Immature natural killer cell (primary cell): ENCODE data around the gene SLC12A1. TPM values are rescaled to one million over a fixed set of nuclear protein-coding genes. Genes with fewer than 3 reads are reported as not detected.

ENCODE experiments used
- DNase-seq, 3 donors: peaks; one replicate each; pipeline ENCODE4 v3.0.0; 2022; ENCODE audit warnings: mixed read lengths in 1 of 3
- H3K27ac Mint-ChIP-seq, 6 donors: one replicate each; pipeline ENCODE4 v1.8.0; 2020; ENCODE audit warnings: mixed read lengths in 6 of 6, mild to moderate bottlenecking in 5 of 6, inconsistent platforms in 4 of 6, moderate library complexity in 3 of 6
- H3K27me3 Mint-ChIP-seq, 3 donors: one replicate each; pipeline ENCODE4 v1.8.0; 2020 to 2021; ENCODE audit warnings: low read depth in 3 of 3, mild to moderate bottlenecking in 3 of 3, mixed read lengths in 3 of 3, moderate library complexity in 3 of 3, inconsistent platforms in 1 of 3
- H3K36me3 Mint-ChIP-seq, 3 donors: one replicate each; pipeline ENCODE4 v1.8.0; 2020; ENCODE audit warnings: mixed read lengths in 3 of 3, inconsistent platforms in 2 of 3, mild to moderate bottlenecking in 2 of 3
- H3K4me1 Mint-ChIP-seq, 2 donors: one replicate each; pipeline ENCODE4 v1.8.0; 2020; ENCODE audit warnings: inconsistent platforms in 2 of 2, mild to moderate bottlenecking in 2 of 2, mixed read lengths in 2 of 2, moderate library complexity in 1 of 2
- H3K4me3 Mint-ChIP-seq, 5 donors: one replicate each; pipeline ENCODE4 v1.8.0; 2020; ENCODE audit warnings: mild to moderate bottlenecking in 5 of 5, mixed read lengths in 5 of 5, inconsistent platforms in 3 of 5, moderate library complexity in 3 of 5
- H3K9me3 Mint-ChIP-seq, 6 donors: one replicate each; pipeline ENCODE4 v1.8.0; 2020; ENCODE audit warnings: mild to moderate bottlenecking in 6 of 6, mixed read lengths in 6 of 6, inconsistent platforms in 4 of 6, moderate library complexity in 3 of 6
- polyA plus RNA-seq, 3 donors: library from polyadenylated mRNA; unstranded; fragments of 300-500 nt; fragmentation: Illumina TruSeq; gene quantifications; one replicate each; pipeline ENCODE4 v1.2.3, GENCODE V29; 2021

SLC12A1 gene
- polyA plus RNA-seq, 3 donors from 2014 or later: not detected

GRCh38 chr15:48330855-48331795, 125.0 kb downstream of the SLC12A1 start, which contains the start of gene DUT:
Gene DUT, plus strand, starts transcription at chr15:48331429. Its CDS starts 87 bp downstream, at chr15:48331516.
- H3K4me1 Mint-ChIP-seq: peaks cover 19 to 23% of the 10 kb centered on the region in 2 donors
- H3K27ac Mint-ChIP-seq: peak within 1 kb of the TSS; percentile 90 to 97 (median 94)
- DNase-seq: peak; percentile 79 to 81 (median 81)
- no peaks in the 10 kb centered on the region for H3K9me3 Mint-ChIP-seq
- H3K27me3 Mint-ChIP-seq: peaks cover 0 to 9% (median 3%) of the 10 kb centered on the region in 3 donors
- peak within 1 kb of the TSS; percentile 90 to 99 (median 95) for H3K4me3 Mint-ChIP-seq
- peaks cover 0 to 16% (median 5%) of the 10 kb centered on the region in 3 donors for H3K36me3 Mint-ChIP-seq

- Mint-ChIP-seq H3K27me3 (peaks cover 0 to 9% (median 3%) of the 10 kb centered on the region in 3 donors), H3K4me3 (peak overlapping the region; percentile 76 to 99 (median 93)), H3K9me3 (no peaks in the 10 kb centered on the region), H3K27ac (peak overlapping the region; percentile 76 to 97 (median 85)), H3K4me1 (peaks cover 19 to 23% of the 10 kb centered on the region in 2 donors), H3K36me3 (peaks cover 0 to 16% (median 5%) of the 10 kb centered on the region in 3 donors)
- peak; percentile 67 to 72 (median 70) for DNase-seq
Measured at GRCh38 chr15:48331796-48332641, 125.9 kb downstream of the SLC12A1 start.

- peaks cover 19 to 23% of the 10 kb centered on the region in 2 donors for H3K4me1 Mint-ChIP-seq
- H3K9me3 Mint-ChIP-seq: no peaks in the 10 kb centered on the region
- peaks cover 0 to 16% (median 5%) of the 10 kb centered on the region in 3 donors for H3K36me3 Mint-ChIP-seq
- no peak for DNase-seq
- peak overlapping the region; percentile 76 to 95 (median 90) for H3K4me3 Mint-ChIP-seq
- H3K27ac Mint-ChIP-seq: peak overlapping the region; percentile 26 to 97 (median 74)
- peaks cover 0 to 9% (median 3%) of the 10 kb centered on the region in 3 donors for H3K27me3 Mint-ChIP-seq
Measured at GRCh38 chr15:48332642-48333034, 126.5 kb downstream of the SLC12A1 start.

- peaks cover 0 to 12% (median 10%) of the 10 kb centered on the region in 3 donors for H3K36me3 Mint-ChIP-seq
- peaks cover 19 to 23% of the 10 kb centered on the region in 2 donors for H3K4me1 Mint-ChIP-seq
- H3K27ac Mint-ChIP-seq: peak overlapping the region in 1 of 6 donors; percentile 16
- no peaks in the 10 kb centered on the region for H3K9me3 Mint-ChIP-seq
- peak overlapping the region in 3 of 5 donors; percentile 9 to 45 (median 22) for H3K4me3 Mint-ChIP-seq
- no peak for DNase-seq
- H3K27me3 Mint-ChIP-seq: peaks cover 0 to 9% (median 1%) of the 10 kb centered on the region in 3 donors
Measured at GRCh38 chr15:48333540-48333939, 127.4 kb downstream of the SLC12A1 start.

- no peaks in the 10 kb centered on the region for H3K9me3 Mint-ChIP-seq
Measured at GRCh38 chr15:48334260-48334659, 128.2 kb downstream of the SLC12A1 start.

GRCh38 chr15:48336940-48337339, 130.8 kb downstream of the SLC12A1 start:
- H3K27me3 Mint-ChIP-seq: no peaks in the 10 kb centered on the region
- no peak overlapping the region for H3K27ac Mint-ChIP-seq
- H3K36me3 Mint-ChIP-seq: peaks cover 3 to 17% (median 12%) of the 10 kb centered on the region in 3 donors
- H3K9me3 Mint-ChIP-seq: no peaks in the 10 kb centered on the region
- H3K4me1 Mint-ChIP-seq: peaks cover 7 to 10% of the 10 kb centered on the region in 2 donors
- no peak overlapping the region for H3K4me3 Mint-ChIP-seq
- no peak for DNase-seq

More at GRCh38 chr15:48334260-48334659, 128.2 kb downstream of the SLC12A1 start:
- Mint-ChIP-seq H3K4me1 (peaks cover 19 to 23% of the 10 kb centered on the region in 2 donors), H3K27me3 (peaks cover 0 to 9% (median 1%) of the 10 kb centered on the region in 3 donors), H3K36me3 (peaks cover 0 to 12% (median 10%) of the 10 kb centered on the region in 3 donors), H3K27ac (no peak overlapping the region), H3K4me3 (no peak overlapping the region)
- no peak for DNase-seq

GRCh38 chr15:48337607-48338006, 131.5 kb downstream of the SLC12A1 start:
- Mint-ChIP-seq H3K4me1 (peaks cover 4 to 6% of the 10 kb centered on the region in 2 donors), H3K36me3 (peaks cover 3 to 20% (median 12%) of the 10 kb centered on the region in 3 donors), H3K27me3 (no peaks in the 10 kb centered on the region), H3K4me3 (no peak overlapping the region), H3K27ac (no peak overlapping the region), H3K9me3 (no peaks in the 10 kb centered on the region)
- DNase-seq: no peak

- Mint-ChIP-seq H3K9me3 (no peaks in the 10 kb centered on the region), H3K36me3 (peaks cover 3 to 20% (median 6%) of the 10 kb centered on the region in 3 donors), H3K27me3 (peaks cover 0 to 3% (median 0%) of the 10 kb centered on the region in 3 donors), H3K27ac (no peak overlapping the region), H3K4me3 (no peak overlapping the region), H3K4me1 (no peaks in the 10 kb centered on the region)
- no peak for DNase-seq
Measured at GRCh38 chr15:48340111-48340510, 134.0 kb downstream of the SLC12A1 start.

- Mint-ChIP-seq H3K27me3 (peaks cover 0 to 3% (median 0%) of the 10 kb centered on the region in 3 donors), H3K4me1 (no peaks in the 10 kb centered on the region), H3K4me3 (no peak overlapping the region), H3K9me3 (no peaks in the 10 kb centered on the region), H3K36me3 (peaks cover 3 to 15% (median 4%) of the 10 kb centered on the region in 3 donors), H3K27ac (peak overlapping the region in 1 of 6 donors; percentile 58)
- DNase-seq: no peak
Measured at GRCh38 chr15:48343865-48344264, 137.8 kb downstream of the SLC12A1 start.

GRCh38 chr15:48345516-48345915, 139.4 kb downstream of the SLC12A1 start:
- H3K9me3 Mint-ChIP-seq: no peaks in the 10 kb centered on the region
- no peak overlapping the region for H3K27ac Mint-ChIP-seq
- H3K27me3 Mint-ChIP-seq: peaks cover 0 to 3% (median 0%) of the 10 kb centered on the region in 3 donors
- peaks cover 0 to 15% (median 4%) of the 10 kb centered on the region in 3 donors for H3K36me3 Mint-ChIP-seq
- DNase-seq: no peak
- no peaks in the 10 kb centered on the region for H3K4me1 Mint-ChIP-seq
- no peak overlapping the region for H3K4me3 Mint-ChIP-seq

- H3K27ac Mint-ChIP-seq: no peak overlapping the region
- H3K36me3 Mint-ChIP-seq: no peaks in the 10 kb centered on the region
- no peaks in the 10 kb centered on the region for H3K9me3 Mint-ChIP-seq
- H3K4me3 Mint-ChIP-seq: no peak overlapping the region
- H3K4me1 Mint-ChIP-seq: peaks cover 0 to 6% of the 10 kb centered on the region in 2 donors
- peaks cover 0 to 3% (median 2%) of the 10 kb centered on the region in 3 donors for H3K27me3 Mint-ChIP-seq
- DNase-seq: peak; percentile 15 to 42 (median 39)
Measured at GRCh38 chr15:48352474-48353072, 146.5 kb downstream of the SLC12A1 start.
